CD4-positive, alpha-beta T cell treated with Interleukin-1 beta for 1 hour (primary cell): ENCODE data around the gene GPR148.
"Not testable (repeated sequence)": the region's sequence is repeated elsewhere in the genome, so short reads cannot be mapped to it uniquely, and the experiment has no call there.

Experiments
- DNase-seq, 2 donors: peaks; one replicate each; pipeline ENCODE4 v3.0.0-alpha.2; 2020 to 2022

The GPR148 gene

GRCh38 chr2:130728549-130729316, at the start of gene GPR148:
Gene GPR148, plus strand, starts transcription at chr2:130729070. Its CDS starts 82 bp downstream, at chr2:130729152.
- DNase-seq = no peak

- not testable (repeated sequence) for DNase-seq
These were observed 36.7 kb upstream of the GPR148 start for GRCh38 chr2:130692041-130692770.

DNA sequence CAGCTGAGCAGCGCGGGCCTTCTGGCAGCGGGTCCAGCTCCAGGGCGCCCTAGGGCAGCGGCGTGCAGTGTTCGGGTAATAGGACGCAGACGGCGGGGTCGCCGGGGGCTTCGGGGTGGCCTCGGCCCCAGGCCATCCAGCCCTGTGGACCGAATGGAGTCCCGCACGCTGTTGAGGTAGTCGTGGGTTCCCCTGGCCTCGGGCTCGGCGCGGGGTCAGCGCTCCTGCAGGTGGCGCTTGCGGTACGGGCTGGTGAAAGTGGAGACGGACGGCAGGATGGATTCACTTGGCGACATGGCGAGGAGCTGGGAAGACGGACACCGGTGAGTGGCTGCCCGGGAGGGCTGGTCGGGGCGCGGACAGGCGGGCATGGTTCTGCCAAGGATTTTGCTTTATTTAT, 35.4 kb upstream of the GPR148 start:
- DNase-seq = peak; percentile 7 to 16

- not testable (repeated sequence) for DNase-seq
These were observed 25.6 kb upstream of the GPR148 start for GRCh38 chr2:130703250-130703649.

- DNase-seq = not testable (repeated sequence)
These were observed 14.1 kb upstream of the GPR148 start for GRCh38 chr2:130714795-130715194.

DNA sequence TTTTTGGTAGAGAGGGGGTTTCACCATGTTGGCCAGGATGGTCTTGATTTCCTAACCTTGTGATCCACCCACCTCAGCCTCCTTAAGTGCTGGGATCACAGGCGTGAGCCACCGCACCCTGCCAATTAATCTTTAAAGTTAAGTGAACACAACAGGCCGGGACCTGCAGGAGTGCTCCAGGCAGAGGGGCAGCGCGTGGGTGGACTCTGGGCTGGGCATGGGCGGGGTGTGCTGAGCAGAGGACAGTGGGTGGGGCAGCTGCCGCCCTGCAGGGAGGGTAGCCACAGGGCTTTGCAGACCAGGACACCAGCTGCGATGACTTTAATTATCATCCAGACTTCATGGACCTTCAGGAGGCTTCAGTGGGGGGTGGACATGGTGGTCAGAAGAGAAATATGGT, 8.8 kb upstream of the GPR148 start:
- DNase-seq = no peak

- no peak for DNase-seq
These were observed 8.3 kb upstream of the GPR148 start for GRCh38 chr2:130720528-130720927.

- no peak for DNase-seq
These were observed 4.4 kb upstream of the GPR148 start for GRCh38 chr2:130724455-130724854.

DNA sequence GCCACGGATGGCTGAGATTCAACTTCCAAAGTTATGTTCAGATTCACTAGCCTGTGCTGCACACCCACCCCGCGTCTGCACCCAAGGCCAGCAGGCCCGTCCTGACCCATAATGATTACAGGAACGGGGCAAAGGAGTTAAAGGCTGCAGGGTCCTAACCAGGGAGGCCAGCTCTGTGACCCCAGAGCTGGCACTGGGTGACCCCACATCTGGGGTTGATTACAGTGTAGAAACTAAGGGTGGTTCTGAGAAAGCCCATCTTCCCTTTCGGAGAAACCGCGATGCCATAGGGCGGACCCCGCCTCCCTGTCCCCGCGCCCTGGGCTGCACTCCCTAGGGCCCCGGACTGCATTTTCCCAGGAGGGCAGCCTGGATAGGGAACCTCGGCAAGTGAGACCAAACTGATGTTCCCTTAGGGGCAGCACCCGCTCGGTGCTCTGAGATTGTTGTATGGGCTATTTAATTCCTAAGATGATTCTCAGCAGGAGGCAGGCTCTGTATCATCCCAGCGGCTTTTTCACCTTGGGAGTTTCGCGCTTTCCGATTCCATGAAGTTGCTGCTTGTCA, 2.2 kb upstream of the GPR148 start:
- no peak for DNase-seq

- peak; percentile 90 to 95 for DNase-seq
These were observed 1.5 kb upstream of the GPR148 start for GRCh38 chr2:130727286-130727924.

GRCh38 chr2:130728007-130728454, 839 bp upstream of the GPR148 start:
- DNase-seq = peak; percentile 30 to 55

DNA sequence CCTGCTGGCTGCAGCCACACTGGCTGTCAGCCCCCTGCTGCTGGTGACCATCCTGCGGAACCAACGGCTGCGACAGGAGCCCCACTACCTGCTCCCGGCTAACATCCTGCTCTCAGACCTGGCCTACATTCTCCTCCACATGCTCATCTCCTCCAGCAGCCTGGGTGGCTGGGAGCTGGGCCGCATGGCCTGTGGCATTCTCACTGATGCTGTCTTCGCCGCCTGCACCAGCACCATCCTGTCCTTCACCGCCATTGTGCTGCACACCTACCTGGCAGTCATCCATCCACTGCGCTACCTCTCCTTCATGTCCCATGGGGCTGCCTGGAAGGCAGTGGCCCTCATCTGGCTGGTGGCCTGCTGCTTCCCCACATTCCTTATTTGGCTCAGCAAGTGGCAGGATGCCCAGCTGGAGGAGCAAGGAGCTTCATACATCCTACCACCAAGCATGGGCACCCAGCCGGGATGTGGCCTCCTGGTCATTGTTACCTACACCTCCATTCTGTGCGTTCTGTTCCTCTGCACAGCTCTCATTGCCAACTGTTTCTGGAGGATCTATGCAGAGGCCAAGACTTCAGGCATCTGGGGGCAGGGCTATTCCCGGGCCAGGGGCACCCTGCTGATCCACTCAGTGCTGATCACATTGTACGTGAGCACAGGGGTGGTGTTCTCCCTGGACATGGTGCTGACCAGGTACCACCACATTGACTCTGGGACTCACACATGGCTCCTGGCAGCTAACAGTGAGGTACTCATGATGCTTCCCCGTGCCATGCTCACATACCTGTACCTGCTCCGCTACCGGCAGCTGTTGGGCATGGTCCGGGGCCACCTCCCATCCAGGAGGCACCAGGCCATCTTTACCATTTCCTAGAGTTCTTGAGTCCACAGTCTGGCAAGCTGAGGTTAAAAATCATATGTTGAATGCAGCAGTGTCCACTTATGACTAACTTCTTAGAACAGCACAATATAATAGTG, 741 bp downstream of the GPR148 start:
- no peak for DNase-seq

GRCh38 chr2:130732257-130732656, 3.4 kb downstream of the GPR148 start:
- DNase-seq = not testable (repeated sequence)

DNA sequence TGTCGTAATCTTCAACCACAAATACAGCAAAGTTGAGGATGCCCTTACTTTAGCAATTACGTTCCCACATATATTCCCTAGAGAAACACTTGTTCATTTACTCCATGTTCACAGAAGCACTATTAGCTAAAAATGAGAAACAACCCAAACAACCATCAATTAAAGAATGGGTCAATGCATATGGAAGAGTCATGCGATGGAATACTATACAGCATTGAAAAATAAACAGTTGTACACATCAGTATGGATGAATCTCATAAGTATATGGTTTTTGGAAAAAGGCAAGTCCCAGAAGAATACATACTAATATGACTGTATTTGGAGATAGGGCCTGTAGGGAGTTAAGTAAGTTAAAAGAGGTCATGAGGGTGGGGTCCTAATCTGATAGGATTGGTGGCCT, 6.3 kb downstream of the GPR148 start:
- DNase-seq = no peak

GRCh38 chr2:130736487-130736886, 7.6 kb downstream of the GPR148 start:
- no peak for DNase-seq

GRCh38 chr2:130737592-130737991, 8.7 kb downstream of the GPR148 start:
- DNase-seq = no peak

DNA sequence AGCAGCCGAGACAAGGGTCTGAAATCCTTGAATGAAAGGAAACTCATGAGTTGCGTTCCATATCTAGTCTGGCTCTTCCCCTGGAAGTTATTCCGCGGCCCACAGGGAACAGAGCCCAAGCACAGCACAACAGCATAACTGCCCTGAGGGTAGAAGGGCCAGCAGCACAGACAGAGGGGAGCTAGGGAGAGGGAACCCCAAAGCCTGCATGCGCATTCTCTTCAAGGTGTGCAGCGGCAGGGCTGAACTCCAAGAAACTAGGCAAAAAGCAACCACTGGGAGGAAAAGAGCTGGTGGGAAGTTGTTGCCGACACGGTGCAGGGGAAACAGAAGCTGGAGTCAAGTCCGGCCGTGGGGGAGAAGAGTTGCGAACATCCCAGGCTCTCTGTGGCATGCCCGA, 11.8 kb downstream of the GPR148 start:
- DNase-seq = no peak

DNA sequence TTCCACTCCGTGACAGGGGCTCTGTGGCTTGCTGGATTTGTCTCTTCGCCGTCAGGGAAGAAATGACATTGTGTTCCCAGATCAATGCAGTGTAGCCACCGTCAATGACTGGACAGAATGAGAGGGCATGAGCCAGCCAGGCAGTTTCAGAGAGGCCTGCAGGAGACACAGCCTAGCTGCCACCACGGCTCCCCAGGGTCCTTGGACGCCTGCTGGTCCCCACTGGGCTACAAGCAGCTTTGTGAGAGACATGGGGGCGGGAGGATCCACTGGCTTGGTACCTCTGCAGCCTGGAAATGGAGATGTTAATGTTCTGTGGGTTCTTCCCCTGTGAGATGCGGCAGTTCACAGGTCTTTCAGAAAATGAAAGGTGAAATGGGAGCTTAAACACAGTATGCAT, 14.4 kb downstream of the GPR148 start:
- DNase-seq = no peak

GRCh38 chr2:130744287-130745117, 15.6 kb downstream of the GPR148 start:
- no peak for DNase-seq

GRCh38 chr2:130749078-130749477, 20.2 kb downstream of the GPR148 start:
- no peak for DNase-seq

GRCh38 chr2:130749641-130750040, 20.8 kb downstream of the GPR148 start:
- DNase-seq = no peak
